Middle frontal gyrus (tissue), 1 donor: Measurements from ENCODE around the gene SLC27A6.
"Not testable (repeated sequence)": the region's sequence is repeated elsewhere in the genome, so short reads cannot be mapped to it uniquely, and the experiment has no call there.

Source experiments
- DNase-seq: peaks from one replicate; pipeline ENCODE4 v3.0.0-alpha.2; 2015; ENCODE audit warnings: low spot score; ENCODE audit errors: extremely low spot score

SLC27A6 gene

GRCh38 chr5:128965011-128965637 is at the start of gene SLC27A6:
SLC27A6 (plus strand) TSS chr5:128965488; CDS start chr5:128966138, 650 bp downstream.
- DNase-seq, result no peak

DNA sequence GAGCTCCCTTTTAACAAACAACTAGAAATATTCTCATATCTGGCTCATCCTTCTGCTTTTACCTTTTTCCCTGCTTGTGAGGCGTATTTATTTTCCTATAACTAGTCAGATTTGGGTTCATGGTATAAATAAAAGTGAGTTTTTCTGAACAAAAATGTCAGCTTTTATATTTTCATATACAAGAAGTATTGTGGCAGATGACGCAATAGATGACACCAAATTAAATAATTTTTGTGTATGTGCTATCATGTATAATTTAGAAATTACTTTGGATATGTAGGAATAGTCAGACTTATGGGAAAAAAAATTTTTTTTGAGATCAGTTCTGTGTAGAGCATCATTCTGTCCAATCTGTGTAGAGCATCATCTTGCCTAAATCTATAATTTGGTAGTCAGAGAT is 45.7 kb upstream of the SLC27A6 start:
- DNase-seq, result no peak

DNA sequence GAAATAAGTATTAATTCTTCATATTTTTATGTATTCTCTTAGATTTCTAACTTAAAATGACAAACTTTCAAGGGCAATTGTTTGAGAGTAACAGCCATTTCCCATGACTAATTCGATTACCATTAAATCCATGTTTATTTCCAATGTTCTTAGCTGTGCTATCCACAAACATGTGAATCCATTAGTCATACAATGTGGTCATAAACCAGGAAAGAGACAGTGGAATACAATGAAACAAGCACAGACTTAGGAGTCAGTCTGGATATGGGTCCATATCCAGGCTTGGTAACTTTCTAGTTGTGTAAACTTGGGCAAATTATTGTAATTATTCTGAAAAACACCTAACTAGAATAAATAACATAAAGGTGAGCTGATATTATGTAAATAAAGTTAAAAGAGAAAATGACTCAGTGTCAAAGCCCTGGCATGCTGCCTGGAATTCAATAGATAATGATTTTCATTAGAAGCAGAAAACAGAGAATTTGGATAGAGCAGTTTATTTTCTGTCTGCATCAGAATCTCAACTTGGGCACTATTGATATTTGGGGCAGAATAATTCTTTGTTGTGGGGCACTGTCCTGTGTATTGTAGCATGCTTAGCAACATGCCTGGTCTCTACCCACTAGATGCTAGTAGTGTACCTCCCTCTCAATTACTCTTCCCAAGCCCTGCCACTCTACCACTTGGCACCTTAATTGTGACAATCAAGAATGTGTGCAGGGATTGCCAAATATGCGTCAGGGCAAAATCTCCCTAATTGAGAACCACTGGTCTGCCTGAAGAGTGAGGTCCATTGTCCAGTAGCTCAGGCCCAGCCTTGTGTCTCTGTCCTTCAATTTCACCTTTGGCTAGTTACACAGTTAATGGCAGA is 44.7 kb upstream of the SLC27A6 start:
- DNase-seq, result no peak

DNA sequence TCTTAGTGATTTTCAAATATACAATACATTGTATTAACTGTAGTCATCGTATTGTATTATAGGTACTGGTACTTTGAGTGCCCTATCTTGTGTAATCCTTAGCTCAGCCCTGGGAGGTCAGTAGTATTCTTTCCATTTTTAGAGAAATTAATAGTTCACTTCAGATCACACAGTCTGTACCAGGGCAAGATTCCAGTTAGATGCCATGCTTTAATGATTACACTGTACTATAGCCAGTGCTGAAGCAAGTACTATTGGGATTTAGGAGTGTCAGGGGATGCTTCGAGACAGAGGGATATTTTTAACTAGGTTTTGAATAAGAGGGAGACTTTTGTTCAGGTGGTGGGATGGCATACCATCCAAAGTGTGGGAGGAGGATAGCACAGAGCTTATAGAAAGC is 41.0 kb upstream of the SLC27A6 start:
- DNase-seq, result no peak

GRCh38 chr5:128925973-128926372 is 39.3 kb upstream of the SLC27A6 start:
- DNase-seq, result no peak

GRCh38 chr5:128927644-128928043 is 37.6 kb upstream of the SLC27A6 start:
- DNase-seq, result no peak

GRCh38 chr5:128932232-128932631 is 33.1 kb upstream of the SLC27A6 start:
- DNase-seq, result not testable (repeated sequence)

DNA sequence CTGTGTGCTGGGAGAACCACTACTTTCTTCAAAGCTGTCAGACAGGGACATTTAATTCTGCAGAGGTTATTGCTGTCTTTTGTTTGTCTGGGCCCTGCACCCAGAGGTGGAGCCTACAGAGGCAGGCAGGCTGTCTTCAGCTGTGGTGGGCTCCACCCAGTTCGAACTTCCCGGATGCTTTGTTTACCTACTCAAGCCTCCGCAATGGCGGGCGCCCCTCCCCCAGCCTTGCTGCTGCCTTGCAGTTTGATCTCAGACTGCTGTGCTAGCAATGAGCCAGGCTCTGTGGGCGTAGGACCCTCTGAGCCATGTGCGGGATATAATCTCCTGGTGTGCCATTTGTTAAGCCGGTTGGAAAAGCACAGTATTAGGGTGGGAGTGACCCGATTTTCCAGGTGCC is 22.2 kb upstream of the SLC27A6 start:
- not testable (repeated sequence) for DNase-seq

- no peak for DNase-seq
Observed at GRCh38 chr5:128949847-128950546, 15.3 kb upstream of the SLC27A6 start.

DNA sequence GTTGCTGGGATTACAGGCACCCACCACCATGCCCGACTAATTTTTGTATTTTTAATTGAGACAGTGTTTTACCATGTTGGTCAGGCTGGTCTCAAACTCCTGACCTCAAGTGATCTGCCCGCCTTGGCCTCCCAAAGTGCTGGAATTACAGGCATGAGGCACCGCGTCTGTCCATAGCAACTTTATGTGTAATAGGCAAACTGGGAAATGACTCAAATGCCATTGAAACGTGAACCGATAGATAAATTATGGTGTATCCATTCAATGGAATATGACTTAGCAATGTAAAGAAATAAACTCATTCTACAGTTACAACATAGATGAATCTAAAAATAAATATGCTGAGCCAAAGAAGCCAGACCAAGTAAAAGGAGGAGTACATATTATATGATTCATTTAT is 14.0 kb upstream of the SLC27A6 start:
- not testable (repeated sequence) for DNase-seq

DNA sequence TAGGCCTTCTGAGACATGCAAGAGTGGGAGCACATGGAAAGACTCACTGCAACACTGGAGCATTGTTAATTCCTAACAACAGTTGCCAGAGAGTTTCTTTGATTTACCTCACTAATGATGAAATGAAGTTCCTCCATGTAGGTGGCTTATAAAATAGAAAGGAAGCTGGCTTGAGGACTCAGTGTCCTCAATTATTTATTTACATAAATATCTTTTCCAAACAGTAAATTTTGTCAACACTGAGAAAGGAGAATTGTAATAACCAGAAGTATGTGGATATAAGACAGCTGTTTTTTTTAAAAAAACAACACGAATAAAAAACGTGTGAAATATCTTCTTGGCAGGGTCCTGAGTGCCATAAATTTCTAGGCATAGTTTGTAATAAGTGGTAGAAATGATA is 9.1 kb upstream of the SLC27A6 start:
- DNase-seq, result no peak

DNA sequence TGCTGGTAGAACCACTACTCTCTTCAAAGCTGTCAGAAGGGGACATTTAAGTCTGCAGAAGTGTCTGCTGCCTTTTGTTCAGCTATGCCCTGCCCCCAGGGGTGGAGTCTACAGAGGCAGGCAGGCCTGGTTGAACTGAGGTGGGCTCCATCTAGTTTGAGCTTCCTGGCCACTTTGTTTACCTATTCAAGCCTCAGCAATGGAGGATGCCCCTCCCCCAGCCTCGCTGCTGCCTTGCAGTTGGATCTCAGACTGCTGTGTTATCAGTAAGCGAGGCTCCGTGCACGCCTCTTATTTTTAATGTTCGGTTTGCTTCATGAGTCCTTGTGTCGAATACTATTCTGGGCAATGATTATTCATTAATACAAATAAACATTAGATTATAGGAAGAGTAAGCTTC is 3.1 kb upstream of the SLC27A6 start:
- no peak for DNase-seq

- DNase-seq, result no peak
Observed at GRCh38 chr5:128965638-128966302, 482 bp downstream of the SLC27A6 start.

DNA sequence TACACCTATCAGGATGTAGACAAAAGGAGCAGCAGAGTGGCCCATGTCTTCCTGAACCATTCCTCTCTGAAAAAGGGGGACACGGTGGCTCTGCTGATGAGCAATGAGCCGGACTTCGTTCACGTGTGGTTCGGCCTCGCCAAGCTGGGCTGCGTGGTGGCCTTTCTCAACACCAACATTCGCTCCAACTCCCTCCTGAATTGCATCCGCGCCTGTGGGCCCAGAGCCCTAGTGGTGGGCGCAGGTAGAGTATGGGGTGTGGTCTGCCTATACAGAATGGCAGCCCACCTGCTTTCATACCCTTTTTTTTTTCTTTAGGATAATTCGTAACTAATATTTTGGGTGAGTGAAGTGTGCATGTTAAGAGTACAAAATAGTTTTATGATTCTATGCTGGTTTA is 1.1 kb downstream of the SLC27A6 start:
- DNase-seq, result no peak

- DNase-seq, result no peak
Observed at GRCh38 chr5:128966846-128967245, 1.6 kb downstream of the SLC27A6 start.

GRCh38 chr5:128973244-128973643 is 8.0 kb downstream of the SLC27A6 start:
- no peak for DNase-seq

DNA sequence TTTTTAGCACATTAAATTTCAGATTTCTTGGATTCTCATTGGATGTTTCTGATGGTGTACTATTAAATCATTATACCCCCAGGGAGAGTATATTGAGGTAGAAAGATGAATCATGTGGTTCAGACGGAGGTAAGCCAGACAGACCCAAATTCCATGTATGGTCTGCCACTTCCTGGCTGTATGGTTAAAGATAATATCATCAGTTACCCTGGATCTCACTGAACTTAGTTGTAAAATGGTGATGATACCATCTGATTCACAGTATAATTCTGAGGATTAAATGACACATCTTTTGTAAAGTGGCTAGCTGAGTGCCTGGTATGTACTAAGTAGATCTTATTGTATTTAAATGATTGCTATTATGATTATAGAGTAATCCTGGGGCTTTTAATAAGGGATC is 9.3 kb downstream of the SLC27A6 start:
- no peak for DNase-seq

GRCh38 chr5:128979761-128980160 is 14.5 kb downstream of the SLC27A6 start:
- DNase-seq, result no peak

- no peak for DNase-seq
Observed at GRCh38 chr5:128980917-128981316, 15.6 kb downstream of the SLC27A6 start.

DNA sequence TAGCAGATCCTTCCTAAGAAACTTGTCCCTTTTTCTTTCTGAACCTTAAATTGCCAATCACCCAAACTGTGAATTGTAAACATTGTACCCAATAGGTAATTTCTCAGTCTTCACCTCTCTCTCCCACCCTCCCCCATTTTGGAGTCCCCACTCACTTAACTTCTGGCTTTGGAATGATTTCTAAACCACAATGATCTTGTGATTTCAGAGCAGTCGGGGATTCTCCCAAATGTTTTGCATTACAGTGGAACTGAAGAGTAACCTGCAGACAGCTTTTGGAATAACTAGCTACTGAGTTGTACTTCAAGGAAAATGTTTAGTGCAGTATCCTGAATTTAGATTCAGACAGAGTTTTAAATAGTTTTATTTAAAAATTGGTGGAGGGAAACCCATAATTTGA is 19.2 kb downstream of the SLC27A6 start:
- no peak for DNase-seq

- DNase-seq, result no peak
Observed at GRCh38 chr5:128988476-128988875, 23.2 kb downstream of the SLC27A6 start.
